ENCODE data around the gene RANBP9. TPM values are rescaled to one million over a fixed set of nuclear protein-coding genes. Genes with fewer than 3 reads are reported as not detected.

The RANBP9 gene
- total RNA-seq, 2 donors from 2014 or later, result 51.6 to 53.8 TPM

DNA sequence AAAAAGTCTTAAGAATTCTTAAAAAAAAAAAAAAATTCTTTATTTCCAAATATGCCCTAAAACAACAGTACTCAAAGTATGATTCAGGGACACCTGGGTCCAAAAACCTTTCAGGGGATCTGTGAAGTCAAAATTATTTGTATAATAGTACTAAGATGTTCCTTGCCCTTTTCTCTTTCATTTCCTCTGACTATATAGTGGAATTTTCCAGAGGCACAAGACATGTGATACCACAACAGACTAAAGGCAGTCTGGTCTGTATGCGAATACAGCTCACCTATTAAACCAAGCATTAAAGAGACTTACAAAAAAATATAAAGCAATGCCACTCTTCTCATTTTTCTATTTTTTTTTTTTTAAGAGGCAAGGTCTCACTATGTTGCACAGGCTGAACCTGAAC lies 81.1 kb downstream of the RANBP9 start:
- Histone ChIP-seq H3K36me3 (peaks cover 11% of the 10 kb centered on the region), H3K27me3 (replicated peaks; ENCODE audit: insufficient read depth) (no peaks in the 10 kb centered on the region), H3K27ac (no peak overlapping the region), H3K4me1 (ENCODE audit: control insufficient read depth in 1 of 2, low read depth in 2 of 2) (peaks cover 7 to 15% of the 10 kb centered on the region in 2 donors), H3K4me3 (no peak overlapping the region), H3K9me3 (no peaks in the 10 kb centered on the region)
- TF ChIP-seq, protein P1, sequence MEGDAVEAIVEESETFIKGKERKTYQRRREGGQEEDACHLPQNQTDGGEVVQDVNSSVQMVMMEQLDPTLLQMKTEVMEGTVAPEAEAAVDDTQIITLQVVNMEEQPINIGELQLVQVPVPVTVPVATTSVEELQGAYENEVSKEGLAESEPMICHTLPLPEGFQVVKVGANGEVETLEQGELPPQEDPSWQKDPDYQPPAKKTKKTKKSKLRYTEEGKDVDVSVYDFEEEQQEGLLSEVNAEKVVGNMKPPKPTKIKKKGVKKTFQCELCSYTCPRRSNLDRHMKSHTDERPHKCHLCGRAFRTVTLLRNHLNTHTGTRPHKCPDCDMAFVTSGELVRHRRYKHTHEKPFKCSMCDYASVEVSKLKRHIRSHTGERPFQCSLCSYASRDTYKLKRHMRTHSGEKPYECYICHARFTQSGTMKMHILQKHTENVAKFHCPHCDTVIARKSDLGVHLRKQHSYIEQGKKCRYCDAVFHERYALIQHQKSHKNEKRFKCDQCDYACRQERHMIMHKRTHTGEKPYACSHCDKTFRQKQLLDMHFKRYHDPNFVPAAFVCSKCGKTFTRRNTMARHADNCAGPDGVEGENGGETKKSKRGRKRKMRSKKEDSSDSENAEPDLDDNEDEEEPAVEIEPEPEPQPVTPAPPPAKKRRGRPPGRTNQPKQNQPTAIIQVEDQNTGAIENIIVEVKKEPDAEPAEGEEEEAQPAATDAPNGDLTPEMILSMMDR (IDR thresholded peaks at IDR 0.05), result no peak
- no peak for DNase-seq (ENCODE audit: low spot score)
- ATAC-seq (ENCODE audit: insufficient number of reproducible peaks, low FRiP score, low read depth), result no peak

DNA sequence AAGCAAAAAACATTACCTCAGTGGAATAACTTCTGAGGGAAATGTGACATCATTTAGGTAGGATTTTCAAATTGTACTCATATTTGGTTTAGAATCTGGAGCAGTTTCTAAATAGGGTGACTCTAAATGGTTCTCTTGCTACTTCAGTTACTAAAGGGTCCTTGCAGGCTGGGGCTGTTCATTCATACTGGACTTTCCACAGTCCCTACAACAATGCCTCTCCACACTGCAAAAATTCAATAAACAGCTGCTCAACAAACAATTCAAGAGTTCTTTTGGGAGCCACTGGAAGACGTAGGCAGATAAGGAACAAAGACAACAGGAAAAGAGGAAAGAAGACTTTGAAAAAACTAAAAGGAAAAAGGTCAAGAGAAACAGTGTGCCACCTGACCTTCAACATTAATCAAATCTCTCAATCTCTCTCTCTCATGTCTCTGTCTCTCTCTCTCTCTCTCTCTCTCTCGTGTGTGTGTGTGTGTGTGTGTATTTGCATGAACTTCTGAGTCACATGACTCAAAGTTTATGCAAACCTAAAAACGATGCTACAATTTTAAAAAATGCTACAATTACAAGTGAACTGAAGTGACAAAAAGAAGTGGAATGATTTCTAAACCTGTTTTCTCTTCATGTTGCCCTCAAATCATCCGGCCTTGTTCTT lies 82.0 kb downstream of the RANBP9 start:
- Histone ChIP-seq H3K4me3 (no peak overlapping the region), H3K9me3 (no peaks in the 10 kb centered on the region), H3K27ac (peak overlapping the region in 1 of 2 donors; percentile 50), H3K36me3 (peaks cover 11% of the 10 kb centered on the region), H3K27me3 (replicated peaks; ENCODE audit: insufficient read depth) (no peaks in the 10 kb centered on the region), H3K4me1 (ENCODE audit: control insufficient read depth in 1 of 2, low read depth in 2 of 2) (peaks cover 7 to 15% of the 10 kb centered on the region in 2 donors)
- TF ChIP-seq, protein P1 (IDR thresholded peaks at IDR 0.05), result no peak
- DNase-seq (ENCODE audit: low spot score) (no peak), ATAC-seq (ENCODE audit: insufficient number of reproducible peaks, low FRiP score, low read depth) (no peak)

DNA sequence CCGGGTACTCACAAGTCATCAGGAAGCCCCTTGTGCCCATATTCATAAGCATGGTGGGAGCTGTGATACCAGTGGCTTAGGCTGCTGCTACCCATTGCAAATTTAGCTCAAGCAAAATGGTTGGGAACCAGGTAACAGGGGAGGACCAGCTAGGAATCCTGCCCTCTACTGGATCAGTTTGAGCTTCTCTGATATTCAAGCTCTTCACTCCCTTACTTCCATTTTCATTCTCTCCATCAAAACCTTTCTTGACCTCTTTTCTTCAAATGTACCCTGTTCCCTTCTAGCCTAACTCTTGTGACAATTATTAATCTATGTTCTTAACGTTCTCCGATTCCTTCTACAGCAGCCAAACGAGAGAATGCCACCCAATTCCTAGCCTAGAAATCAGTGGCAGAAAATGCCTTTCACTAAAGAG lies 86.8 kb downstream of the RANBP9 start:
- TF ChIP-seq, protein P1 (IDR thresholded peaks at IDR 0.05), result no peak
- no peaks in the 10 kb centered on the region for H3K27me3 ChIP-seq (replicated peaks; ENCODE audit: insufficient read depth)
- no peaks in the 10 kb centered on the region for H3K9me3 ChIP-seq
- no peak overlapping the region for H3K27ac ChIP-seq
- H3K4me3 ChIP-seq, result no peak overlapping the region
- H3K36me3 ChIP-seq, result peaks cover 27% of the 10 kb centered on the region
- DNase-seq (ENCODE audit: low spot score) (no peak), ATAC-seq (ENCODE audit: insufficient number of reproducible peaks, low FRiP score, low read depth) (no peak)
- H3K4me1 ChIP-seq (ENCODE audit: control insufficient read depth in 1 of 2, low read depth in 2 of 2), result peaks cover 0 to 1% of the 10 kb centered on the region in 2 donors

DNA sequence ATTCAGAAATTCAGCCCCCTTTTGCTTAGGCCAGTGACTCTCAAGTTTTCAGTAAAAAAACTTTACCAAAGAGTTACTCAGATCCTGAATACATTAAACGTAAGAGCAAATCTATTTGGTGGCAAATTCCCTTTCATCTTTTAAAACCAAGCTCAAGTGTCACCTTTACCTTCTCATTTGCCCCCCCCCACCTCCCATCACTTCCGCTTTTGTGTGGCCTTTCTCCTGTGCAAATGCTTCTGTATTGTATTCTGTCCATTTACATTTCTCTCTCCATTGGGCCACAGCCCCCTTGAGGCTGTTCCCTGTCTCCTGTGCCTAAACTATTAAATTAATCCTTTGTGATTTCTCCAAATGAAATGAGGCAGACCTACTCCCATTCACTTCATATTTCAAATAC lies 94.6 kb downstream of the RANBP9 start:
- Histone ChIP-seq H3K9me3 (no peaks in the 10 kb centered on the region), H3K27me3 (replicated peaks; ENCODE audit: insufficient read depth) (no peaks in the 10 kb centered on the region), H3K4me3 (peak overlapping the region; percentile 88), H3K4me1 (ENCODE audit: control insufficient read depth in 1 of 2, low read depth in 2 of 2) (peaks cover 19 to 27% of the 10 kb centered on the region in 2 donors), H3K27ac (peak overlapping the region in 1 of 2 donors; percentile 12), H3K36me3 (peaks cover 38% of the 10 kb centered on the region)
- TF ChIP-seq, protein P1 (IDR thresholded peaks at IDR 0.05), result no peak
- ATAC-seq (ENCODE audit: insufficient number of reproducible peaks, low FRiP score, low read depth), result no peak
- no peak for DNase-seq (ENCODE audit: low spot score)

DNA sequence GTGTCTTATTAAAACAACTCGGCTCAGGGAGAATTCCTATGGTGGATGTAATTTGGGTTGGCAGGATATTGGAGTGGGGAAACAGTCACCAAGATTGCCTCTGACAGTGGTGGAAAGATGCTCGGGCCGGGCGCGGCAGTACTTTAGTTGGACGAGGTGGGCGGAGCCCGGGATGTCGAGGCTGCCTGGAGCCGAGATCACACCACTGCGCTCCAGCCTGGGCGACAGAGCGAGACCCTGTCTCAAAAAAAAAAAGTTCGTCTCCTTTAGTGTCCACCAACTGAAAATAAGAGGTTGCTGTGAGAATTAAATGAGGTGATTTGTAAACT lies 95.9 kb downstream of the RANBP9 start:
- Histone ChIP-seq H3K4me3 (peak overlapping the region; percentile 88), H3K27me3 (replicated peaks; ENCODE audit: insufficient read depth) (no peaks in the 10 kb centered on the region), H3K36me3 (peaks cover 25% of the 10 kb centered on the region), H3K9me3 (no peaks in the 10 kb centered on the region), H3K4me1 (ENCODE audit: control insufficient read depth in 1 of 2, low read depth in 2 of 2) (peaks cover 19 to 27% of the 10 kb centered on the region in 2 donors), H3K27ac (peak overlapping the region; percentile 92 to 98)
- ATAC-seq (ENCODE audit: insufficient number of reproducible peaks, low FRiP score, low read depth), result peak; percentile 47
- DNase-seq (ENCODE audit: low spot score), result no peak
- TF ChIP-seq, protein P1 (IDR thresholded peaks at IDR 0.05), result no peak
